A549 (cell line): ENCODE data around the gene GGTA1. TPM values are rescaled to one million over a fixed set of nuclear protein-coding genes. Genes with fewer than 3 reads are reported as not detected.

ENCODE experiments used
- ATAC-seq, 2 experiments: fragments of 200-7000 bp in 1 of 2; fragments of >200 bp in 1 of 2; cut with Nextera tagmentation in 1 of 2; cut with Tn5 transposase in 1 of 2; 3 replicates each; pipeline versions ENCODE4 v1.8.0 to v1.9.1; 2018 to 2020; ENCODE audit warnings: mild to moderate bottlenecking in 1 of 2, moderate library complexity in 1 of 2
- CTCF ChIA-PET: fragments of 300-600 bp; sonication (Branson Sonifier 250); formaldehyde crosslinking; extraction: SDS; loops from one replicate; lab custom pipeline; 2021; ENCODE audit warnings: antibody characterized with exemption, inconsistent platforms; lab: Yijun Ruan, JAX
- POLR2A ChIA-PET: fragments of 350-600 bp; formaldehyde crosslinking; extraction: SDS; loops from one replicate; lab custom pipeline; 2021; ENCODE audit warnings: antibody characterized with exemption, inconsistent platforms; lab: Yijun Ruan, JAX
- DNase-seq, 2 experiments: peaks; one replicate each; pipeline versions ENCODE4 v3.0.0 to v3.0.0-alpha.2; 2011 to 2016; ENCODE audit warnings: low read depth in 1 of 2, low spot score in 1 of 2
- FAIRE-seq: peaks from 2 replicates; lab custom pipeline; 2011; peaks lifted over from hg19 to GRCh38; lab: Jason Lieb, UNC
- H3K27ac ChIP-seq, 2 experiments: fragments of >200 bp; sonication (Bioruptor Twin); formaldehyde crosslinking; 3 replicates each; pipeline ENCODE4 v1.5.1; 2016 to 2017
- H3K4me1 ChIP-seq: fragments of >200 bp; sonication (Bioruptor Twin); formaldehyde crosslinking; 3 replicates; pipeline ENCODE4 v1.6.1; 2016
- H3K4me2 ChIP-seq: fragments of >200 bp; sonication (Bioruptor Twin); formaldehyde crosslinking; 3 replicates; pipeline ENCODE4 v1.6.1; 2016
- H3K4me3 ChIP-seq: fragments of >200 bp; sonication (Bioruptor Twin); formaldehyde crosslinking; 3 replicates; pipeline ENCODE4 v1.5.1; 2016
- H3K9me3 ChIP-seq: fragments of >200 bp; sonication (Bioruptor Twin); formaldehyde crosslinking; 3 replicates; pipeline ENCODE4 v1.6.1; 2016
- CBX2 ChIP-seq: fragments of 200-600 bp; sonication (generic); IDR thresholded peaks from 2 replicates; pipeline ENCODE4 v1.6.1; 2016; ENCODE audit warnings: low read depth, mild to moderate bottlenecking, borderline replicate concordance
- E2F6 ChIP-seq: IDR thresholded peaks from 2 replicates; pipeline ENCODE4 v1.6.1; 2012; ENCODE audit warnings: low read depth, borderline replicate concordance
- EHMT2 ChIP-seq: fragments of 200-600 bp; sonication (generic); IDR thresholded peaks from 2 replicates; pipeline ENCODE4 v1.6.1; 2016; ENCODE audit warnings: antibody characterized with exemption, low read depth, mild to moderate bottlenecking, moderate library complexity
- EP300 ChIP-seq, 2 experiments: fragments of >200 bp; sonication (Bioruptor Twin); formaldehyde crosslinking; IDR thresholded peaks; 2 replicates in 1 of 2; 3 replicates in 1 of 2; pipeline ENCODE4 v1.6.1; 2016 to 2017
- FOSB ChIP-seq: fragments of 250-450 bp; sonication (Bioruptor Pico); IDR thresholded peaks from 2 replicates; pipeline ENCODE4 v1.5.0; 2020; ENCODE audit warnings: mild to moderate bottlenecking, moderate library complexity
- FOSL2 ChIP-seq, 2 experiments: fragments of 450-650 bp in 1 of 2; fragments of >200 bp in 1 of 2; sonication (Bioruptor Twin) in 1 of 2; formaldehyde crosslinking; IDR thresholded peaks; 2 replicates each; pipeline versions ENCODE4 v1.5.0 to v1.6.1; 2016 to 2020; ENCODE audit warnings: mild to moderate bottlenecking in 1 of 2, moderate library complexity in 1 of 2
- HDAC2 ChIP-seq: fragments of 200-600 bp; sonication (generic); IDR thresholded peaks from 2 replicates; pipeline ENCODE4 v1.6.1; 2016
- HEYL ChIP-seq: fragments of 250-450 bp; sonication (Bioruptor Pico); IDR thresholded peaks from 2 replicates; pipeline ENCODE4 v1.8.0; 2021; ENCODE audit warnings: mild to moderate bottlenecking, moderate library complexity
- HOXB5 ChIP-seq: fragments of 250-450 bp; sonication (Bioruptor Pico); IDR thresholded peaks from 2 replicates; pipeline ENCODE4 v1.5.0; 2020; ENCODE audit warnings: mild to moderate bottlenecking, moderate library complexity
- JUN ChIP-seq, 2 experiments: fragments of >200 bp; sonication (Bioruptor Twin); formaldehyde crosslinking; IDR thresholded peaks; 2 replicates in 1 of 2; 3 replicates in 1 of 2; pipeline ENCODE4 v1.6.1; 2016 to 2017
- KDM1A ChIP-seq: fragments of 200-600 bp; sonication (generic); IDR thresholded peaks from 2 replicates; pipeline ENCODE4 v1.6.1; 2016; ENCODE audit warnings: low read depth, mild to moderate bottlenecking
- KDM5A ChIP-seq: fragments of 200-600 bp; sonication (generic); IDR thresholded peaks from 2 replicates; pipeline ENCODE4 v1.6.1; 2016; ENCODE audit warnings: antibody characterized with exemption, mild to moderate bottlenecking
- MAZ ChIP-seq: fragments of 150-350 bp; IDR thresholded peaks from 2 replicates; pipeline ENCODE4 v1.6.1; 2014; ENCODE audit warnings: antibody characterized with exemption, low read depth, low read length, borderline replicate concordance
- NR3C1 ChIP-seq: fragments of >200 bp; sonication (Bioruptor Twin); formaldehyde crosslinking; IDR thresholded peaks from 3 replicates; pipeline ENCODE4 v1.6.1; 2017
- PBX3 ChIP-seq: IDR thresholded peaks from 2 replicates; pipeline ENCODE4 v1.6.1; 2012
- PHF8 ChIP-seq: fragments of 200-600 bp; sonication (generic); IDR thresholded peaks from 2 replicates; pipeline ENCODE4 v1.6.1; 2016; ENCODE audit warnings: low read depth, mild to moderate bottlenecking, antibody characterized with exemption, moderate library complexity, borderline replicate concordance
- RCOR1 ChIP-seq: fragments of 150-350 bp; IDR thresholded peaks from 2 replicates; pipeline ENCODE4 v1.6.1; 2014; ENCODE audit warnings: antibody characterized with exemption, low read length, low read depth
- RFX5 ChIP-seq: fragments of 450-650 bp; IDR thresholded peaks from 2 replicates; pipeline ENCODE4 v1.7.1; 2014; ENCODE audit warnings: antibody characterized with exemption, mild to moderate bottlenecking, moderate library complexity
- SREBF2 ChIP-seq: fragments of 450-650 bp; IDR thresholded peaks from 2 replicates; pipeline ENCODE4 v1.6.1; 2014; ENCODE audit warnings: mild to moderate bottlenecking, moderate library complexity
- TFCP2L1 ChIP-seq: fragments of 250-450 bp; sonication (Bioruptor Pico); IDR thresholded peaks from 2 replicates; pipeline ENCODE4 v1.5.0; 2021; ENCODE audit warnings: mild to moderate bottlenecking
- USF2 ChIP-seq: fragments of 450-650 bp; IDR thresholded peaks from 2 replicates; pipeline ENCODE4 v1.6.1; 2014; ENCODE audit warnings: antibody characterized with exemption
- ZNF302 ChIP-seq: fragments of 250-450 bp; sonication (Bioruptor Pico); IDR thresholded peaks from 2 replicates; pipeline ENCODE4 v1.9.0; 2021; ENCODE audit warnings: inconsistent platforms, mild to moderate bottlenecking, moderate library complexity
- ZSCAN20 ChIP-seq: fragments of 250-450 bp; sonication (Bioruptor Pico); IDR thresholded peaks from 2 replicates; pipeline ENCODE4 v1.8.0; 2022; ENCODE audit warnings: mild to moderate bottlenecking, moderate library complexity
- WGBS: methylation state at CpG from one replicate; pipeline ENCODE4 v1.1.6; 2017; ENCODE audit errors: missing lambda C conversion rate; 5-methylcytosine and 5-hydroxymethylcytosine counted together
- polyA plus RNA-seq, 4 experiments: library from polyadenylated mRNA; depleted of rRNA in 3 of 4; stranded (reverse); fragments of >200 nt; fragmentation: RNase III in 1 of 4; extraction: RNeasy Plus Mini Kit Qiagen cat#74134 plus additional on column Dnase treatment in 1 of 4; gene quantifications; 2 replicates in 3 of 4; 3 replicates in 1 of 4; pipeline ENCODE4 v1.2.3, GENCODE V29; 2011 to 2017
- TF ChIP-seq, protein P1 (sequence below): fragments of 250-450 bp; sonication (Bioruptor Pico); IDR thresholded peaks from 2 replicates; pipeline ENCODE4 v1.5.0; 2020; ENCODE audit warnings: low read depth, mild to moderate bottlenecking, moderate library complexity

GGTA1 gene
- polyA plus RNA-seq, 2 of the 4 experiments (the other 2 are of a cell fraction): 0.05 TPM; not detected in 1

GRCh38 chr9:121537283-121537682, 37.6 kb upstream of the GGTA1 start:
- FAIRE-seq (no peak), DNase-seq (no peak), ATAC-seq (no peak)
- ChIA-PET POLR2A (no interaction called here), CTCF (interaction anchor here (0.7 to 2.2 kb wide), 6 partner anchors 9 to 520 kb away, joined by 3 to 9 read pairs (median 4); no protein-coding TSS in a partner anchor)
- H3K4me2 ChIP-seq: no peak overlapping the region
- no peaks in the 10 kb centered on the region for H3K4me1 ChIP-seq
- 35% methylated on average over 5 of the region's 5 CpGs for whole genome bisulfite sequencing
- no peak overlapping the region for H3K4me3 ChIP-seq
- TF ChIP-seq USF2 (no peak), PBX3 (no peak), HDAC2 (no peak)
- TF ChIP-seq, protein P1, sequence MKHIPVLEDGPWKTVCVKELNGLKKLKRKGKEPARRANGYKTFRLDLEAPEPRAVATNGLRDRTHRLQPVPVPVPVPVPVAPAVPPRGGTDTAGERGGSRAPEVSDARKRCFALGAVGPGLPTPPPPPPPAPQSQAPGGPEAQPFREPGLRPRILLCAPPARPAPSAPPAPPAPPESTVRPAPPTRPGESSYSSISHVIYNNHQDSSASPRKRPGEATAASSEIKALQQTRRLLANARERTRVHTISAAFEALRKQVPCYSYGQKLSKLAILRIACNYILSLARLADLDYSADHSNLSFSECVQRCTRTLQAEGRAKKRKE (CRISPR knock-in tag): no peak
- no peak overlapping the region for H3K27ac ChIP-seq
- no peaks in the 10 kb centered on the region for H3K9me3 ChIP-seq

DNA sequence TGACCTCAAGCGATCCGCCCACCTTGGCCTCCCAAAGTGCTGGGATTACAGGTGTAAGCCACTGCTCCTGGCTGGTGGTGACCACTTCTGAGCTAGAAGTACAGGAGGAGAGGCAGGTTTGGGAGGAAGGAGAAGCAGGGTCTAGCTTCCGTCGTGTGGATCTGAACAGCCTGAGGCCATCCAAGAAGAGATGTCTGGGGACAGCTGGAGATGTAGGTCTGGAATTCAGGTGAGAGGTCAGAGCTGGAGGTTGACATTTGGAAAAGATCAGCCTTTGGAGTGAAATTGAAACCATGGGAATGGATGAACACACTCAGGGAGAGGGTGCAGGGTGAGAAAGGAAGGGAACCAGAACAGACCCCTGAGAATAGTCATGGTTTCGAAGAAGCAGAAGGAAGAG, 33.2 kb upstream of the GGTA1 start:
- H3K4me1 ChIP-seq: no peaks in the 10 kb centered on the region
- WGBS: 92% methylated on average over 5 of the region's 5 CpGs
- ChIA-PET CTCF (interaction anchor here (0.6 to 3.1 kb wide), 4 partner anchors 10 to 18 kb away, joined by 3 to 20 read pairs (median 4); no protein-coding TSS in a partner anchor), POLR2A (no interaction called here)
- FAIRE-seq (no peak), ATAC-seq (no peak)
- H3K27ac ChIP-seq: no peak overlapping the region
- H3K4me2 ChIP-seq: no peak overlapping the region
- no peaks in the 10 kb centered on the region for H3K9me3 ChIP-seq
- no peak overlapping the region for H3K4me3 ChIP-seq
- TF ChIP-seq FOSL2 (IDR thresholded peaks at IDR 0.05) (no peak), FOSL2 (CRISPR knock-in tag; IDR thresholded peaks at IDR 0.05) (no peak), SREBF2 (no peak), HOXB5 (CRISPR knock-in tag) (no peak), EHMT2 (no peak), KDM1A (no peak), CBX2 (no peak), E2F6 (no peak), ZNF302 (CRISPR knock-in tag) (no peak), NR3C1 (no peak), MAZ (no peak), RCOR1 (no peak), ZSCAN20 (no peak), PHF8 (no peak), RFX5 (no peak), KDM5A (no peak)
- TF ChIP-seq, all 56 proteins: peak for 0
- no peak for DNase-seq

DNA sequence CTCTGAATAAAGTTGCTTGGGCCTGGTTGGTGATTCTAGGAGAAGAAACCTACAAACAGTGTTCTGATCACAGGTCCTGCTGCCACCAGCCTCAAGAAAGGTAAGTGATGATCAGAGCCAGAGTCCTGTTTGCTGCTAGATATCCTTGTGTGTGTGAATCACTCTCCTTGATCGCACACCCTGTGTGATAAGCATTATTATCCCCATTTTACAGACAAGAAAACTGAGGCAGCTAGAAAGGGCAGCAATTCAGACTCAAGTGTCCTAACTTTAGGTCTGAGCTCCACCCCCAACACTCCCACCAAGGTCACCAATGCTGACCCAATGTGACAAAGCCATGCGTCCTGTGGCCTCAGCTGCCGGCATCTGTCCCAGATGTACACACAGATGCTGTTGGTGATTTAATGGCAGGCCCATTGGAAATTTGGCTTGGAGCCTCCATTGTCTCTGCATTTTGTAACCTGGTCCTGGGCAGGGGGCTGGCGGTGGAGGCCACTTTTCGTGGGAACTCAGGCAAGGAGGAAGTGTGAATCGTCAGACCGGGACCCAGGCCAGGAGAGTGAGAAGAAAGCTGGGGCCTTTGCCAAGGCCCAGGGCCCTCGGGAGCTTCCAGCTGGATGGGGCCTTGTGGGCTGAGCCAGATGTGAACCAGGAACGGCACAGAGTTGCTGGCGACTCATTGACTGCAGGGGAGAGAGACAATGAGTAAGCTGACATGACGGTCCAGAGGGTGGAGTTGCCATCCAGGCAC, 29.8 kb upstream of the GGTA1 start:
- Histone ChIP-seq H3K4me1 (no peaks in the 10 kb centered on the region), H3K27ac (0 out of 6 replicates have a peak overlapping the region, but pooled peaks of 1 of the 2 experiments have one; percentile 4), H3K4me3 (no peak overlapping the region), H3K4me2 (no peak overlapping the region), H3K9me3 (no peaks in the 10 kb centered on the region)
- ChIA-PET POLR2A (no interaction called here), CTCF (interaction anchor here (0.6 to 4.3 kb wide), 4 partner anchors 13 to 113 kb away, joined by 3 to 16 read pairs (median 4); no protein-coding TSS in a partner anchor)
- DNase-seq: peak in 1 of 2 experiments; percentile 42
- no peak for FAIRE-seq
- no peak for TF ChIP-seq HEYL (CRISPR knock-in tag)
- no peak for TF ChIP-seq RFX5
- no peak for TF ChIP-seq CBX2
- TF ChIP-seq TFCP2L1 (CRISPR knock-in tag): no peak
- no peak for TF ChIP-seq EP300 (IDR thresholded peaks at IDR 0.05)
- TF ChIP-seq FOSB (CRISPR knock-in tag): no peak
- no peak for TF ChIP-seq KDM5A
- TF ChIP-seq JUN (IDR thresholded peaks at IDR 0.05): no peak
- TF ChIP-seq PBX3: no peak
- WGBS: 49% methylated on average over 10 of the region's 11 CpGs
- peak; percentile 74 to 80; a peak in 5 of 6 replicates for ATAC-seq
